HCT116 (cell line): Measurements from ENCODE around the gene SH3BP4. TPM values are rescaled to one million over a fixed set of nuclear protein-coding genes. Genes with fewer than 3 reads are reported as not detected.

Experiments used
- ATAC-seq: fragments of 200-7000 bp; cut with Tn5 transposase; 2 replicates; pipeline ENCODE4 v1.9.1; 2020; ENCODE audit warnings: mild to moderate bottlenecking, moderate library complexity
- BruUV-seq: library from RNA; stranded (reverse); fragments of 400-500 nt; replicated peaks from 2 replicates; lab custom pipeline; 2021; lab: Mats Ljungman, UMichigan
- CTCF ChIA-PET: fragments of 300-600 bp; sonication (Branson Sonifier 250); formaldehyde crosslinking; loops from one replicate; lab custom pipeline; 2021; ENCODE audit warnings: antibody characterized with exemption; lab: Charles Lee
- POLR2A ChIA-PET: fragments of 300-600, 350-600 bp; sonication (Branson Sonifier 250); formaldehyde crosslinking; loops from one replicate; lab custom pipeline; 2021; ENCODE audit warnings: antibody characterized with exemption; lab: Charles Lee
- RAD21 ChIA-PET, 2 experiments: fragments of 300-600 bp; sonication (Branson Sonifier 250); formaldehyde crosslinking; loops; one replicate each; lab custom pipeline; 2023; ENCODE audit warnings: low total read pairs in 2 of 2; ENCODE audit not compliant: uncharacterized antibody in 2 of 2, unreplicated experiment in 2 of 2, low non-redundant PET in 1 of 2; lab: Charles Lee
- DNase-seq: peaks from one replicate; pipeline ENCODE4 v3.0.0-alpha.2; 2010; ENCODE audit warnings: low read depth, low spot score
- H2AFZ ChIP-seq: fragments of 200-600 bp; shearing (Covaris generic), sonication (generic); 2 replicates; pipeline ENCODE4 v1.6.1; 2017; ENCODE audit warnings: low read depth, mixed run types, mixed read lengths, antibody characterized with exemption, low read length; ENCODE audit not compliant: poor library complexity, severe bottlenecking
- H3K27ac ChIP-seq: 2 replicates; pipeline ENCODE4 v1.5.1; 2012; ENCODE audit warnings: low read depth, low read length
- H3K27me3 ChIP-seq: fragments of 200-600 bp; sonication (generic); 2 replicates; pipeline ENCODE4 v1.6.1; 2016; ENCODE audit warnings: mixed run types, low read length, mixed read lengths; ENCODE audit not compliant: insufficient read depth
- H3K36me3 ChIP-seq, 2 experiments: fragments of 200-500 bp in 1 of 2; fragments of 200-600 bp in 1 of 2; sonication (Bioruptor generic) in 1 of 2; sonication (generic) in 1 of 2; 2 replicates each; pipeline versions ENCODE4 v1.5.1 to v1.6.1; 2014 to 2016; ENCODE audit warnings: low read length in 2 of 2, inconsistent platforms in 1 of 2, mixed read lengths in 1 of 2, mixed run types in 1 of 2; ENCODE audit not compliant: insufficient read depth in 2 of 2, control insufficient read depth in 1 of 2
- H3K4me1 ChIP-seq, 2 experiments: fragments of 200-600 bp in 1 of 2; sonication (generic) in 1 of 2; 2 replicates each; pipeline versions ENCODE4 v1.5.1 to v1.6.1; 2012 to 2017; ENCODE audit warnings: low read length in 2 of 2, inconsistent platforms in 1 of 2, mild to moderate bottlenecking in 1 of 2, mixed read lengths in 1 of 2, mixed run types in 1 of 2, moderate library complexity in 1 of 2; ENCODE audit not compliant: insufficient read depth in 2 of 2, control insufficient read depth in 1 of 2
- H3K4me2 ChIP-seq: fragments of 200-600 bp; sonication (generic); 2 replicates; pipeline ENCODE4 v1.6.1; 2017; ENCODE audit warnings: mixed run types, low read length, mixed read lengths
- H3K4me3 ChIP-seq, 2 experiments: fragments of 200-600 bp in 1 of 2; sonication (generic) in 1 of 2; replicated peaks in 1 of 2; 2 replicates each; pipeline ENCODE4 v1.5.1; 2011 to 2016; ENCODE audit warnings: low read length in 2 of 2, control low read depth in 1 of 2, low read depth in 1 of 2, mild to moderate bottlenecking in 1 of 2, mixed read lengths in 1 of 2, mixed run types in 1 of 2
- H3K79me2 ChIP-seq: fragments of 200-600 bp; sonication (generic); 2 replicates; pipeline ENCODE4 v1.6.1; 2017; ENCODE audit warnings: mild to moderate bottlenecking, mixed run types, low read length, moderate library complexity, mixed read lengths; ENCODE audit not compliant: insufficient read depth
- H3K9ac ChIP-seq: fragments of 200-600 bp; sonication (generic); 2 replicates; pipeline ENCODE4 v1.6.1; 2016; ENCODE audit warnings: low read length, mixed read lengths
- H3K9me2 ChIP-seq: fragments of 200-600 bp; sonication (generic), shearing (Covaris generic); 2 replicates; pipeline ENCODE4 v1.6.1; 2017; ENCODE audit warnings: mixed run types, mild to moderate bottlenecking, moderate library complexity; ENCODE audit not compliant: insufficient read depth
- H3K9me3 ChIP-seq, 2 experiments: fragments of 200-500 bp in 1 of 2; fragments of 200-600 bp in 1 of 2; sonication (Bioruptor generic) in 1 of 2; sonication (generic) in 1 of 2; 2 replicates each; pipeline ENCODE4 v1.6.1; 2014 to 2017; ENCODE audit warnings: low read length in 2 of 2, mixed read lengths in 2 of 2, inconsistent platforms in 1 of 2, low read depth in 1 of 2, mild to moderate bottlenecking in 1 of 2, mixed run types in 1 of 2, moderate library complexity in 1 of 2; ENCODE audit not compliant: control insufficient read depth in 1 of 2, insufficient read depth in 1 of 2
- H4K20me1 ChIP-seq: fragments of 200-600 bp; sonication (generic), shearing (Covaris generic); 2 replicates; pipeline ENCODE4 v1.6.1; 2017; ENCODE audit warnings: mixed run types, mild to moderate bottlenecking, moderate library complexity; ENCODE audit not compliant: insufficient read depth
- CEBPB ChIP-seq: IDR thresholded peaks from 2 replicates; pipeline ENCODE4 v1.6.1; 2012; ENCODE audit warnings: low read depth
- FOSL1 ChIP-seq: IDR thresholded peaks from 2 replicates; pipeline ENCODE4 v1.6.1; 2012; ENCODE audit warnings: low read depth
- POLR2A ChIP-seq: IDR thresholded peaks from 2 replicates; pipeline ENCODE4 v1.7.0; 2011; ENCODE audit warnings: borderline replicate concordance; ENCODE audit not compliant: insufficient read depth, insufficient read length; ENCODE audit errors: extremely low read depth
- POLR2AphosphoS5 ChIP-seq: IDR thresholded peaks from 2 replicates; pipeline ENCODE4 v1.6.1; 2011; ENCODE audit warnings: mild to moderate bottlenecking, low read depth, low read length, moderate library complexity
- RAD21 ChIP-seq: IDR thresholded peaks from 2 replicates; pipeline ENCODE4 v1.6.1; 2012; ENCODE audit warnings: low read depth, mild to moderate bottlenecking
- SP1 ChIP-seq: IDR thresholded peaks from 2 replicates; pipeline ENCODE4 v1.6.1; 2012; ENCODE audit warnings: low read depth
- TCF7L2 ChIP-seq: IDR thresholded peaks from 2 replicates; pipeline ENCODE4 v1.7.0; 2011; ENCODE audit warnings: borderline replicate concordance, inconsistent platforms; ENCODE audit not compliant: insufficient read depth, insufficient read length; ENCODE audit errors: extremely low read depth
- ZFX ChIP-seq: fragments of 450-650 bp; IDR thresholded peaks from 2 replicates; pipeline ENCODE4 v1.6.1; 2017
- intact Hi-C: fragments of 100-400 bp; cut with micrococcal nuclease; formaldehyde crosslinking; loops from 2 replicates; pipeline ENCODE4 v1.10.0; 2022
- total RNA-seq: library from RNA; stranded (reverse); gene quantifications from one replicate; pipeline ENCODE4 v1.2.1, GENCODE V29; 2021; ENCODE audit not compliant: unreplicated experiment
- TF ChIP-seq, protein P1 (sequence below), 3 experiments: fragments of 200-600 bp in 1 of 3; sonication (generic) in 1 of 3; IDR thresholded peaks in 2 of 3; conservative IDR thresholded peaks in 1 of 3; 2 replicates each; pipeline ENCODE4 v1.5.1; 2012 to 2017; ENCODE audit warnings: low read depth in 2 of 3, low read length in 2 of 3, antibody characterized with exemption in 1 of 3, borderline replicate concordance in 1 of 3, control low read depth in 1 of 3, mild to moderate bottlenecking in 1 of 3, mixed read lengths in 1 of 3, mixed run types in 1 of 3, moderate library complexity in 1 of 3; ENCODE audit not compliant: insufficient read depth in 1 of 3
- TF ChIP-seq, protein P2 (sequence below): IDR thresholded peaks from 2 replicates; pipeline ENCODE4 v1.6.1; 2012; ENCODE audit warnings: low read depth

The SH3BP4 gene
- total RNA-seq, 1 experiment from 2014 or later: 32.9 TPM

DNA sequence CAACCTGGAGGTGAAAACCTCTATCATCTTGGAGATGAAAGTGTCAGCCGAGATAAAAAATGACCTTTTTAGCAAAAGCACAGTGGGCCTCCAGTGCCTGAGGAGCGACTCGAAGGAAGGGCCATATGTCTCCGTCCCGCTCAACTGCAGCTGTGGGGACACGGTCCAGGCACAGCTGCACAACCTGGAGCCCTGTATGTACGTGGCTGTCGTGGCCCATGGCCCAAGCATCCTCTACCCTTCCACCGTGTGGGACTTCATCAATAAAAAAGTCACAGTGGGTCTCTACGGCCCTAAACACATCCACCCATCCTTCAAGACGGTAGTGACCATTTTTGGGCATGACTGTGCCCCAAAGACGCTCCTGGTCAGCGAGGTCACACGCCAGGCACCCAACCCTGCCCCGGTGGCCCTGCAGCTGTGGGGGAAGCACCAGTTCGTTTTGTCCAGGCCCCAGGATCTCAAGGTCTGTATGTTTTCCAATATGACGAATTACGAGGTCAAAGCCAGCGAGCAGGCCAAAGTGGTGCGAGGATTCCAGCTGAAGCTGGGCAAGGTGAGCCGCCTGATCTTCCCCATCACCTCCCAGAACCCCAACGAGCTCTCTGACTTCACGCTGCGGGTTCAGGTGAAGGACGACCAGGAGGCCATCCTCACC, 90.2 kb downstream of the SH3BP4 start:
- ATAC-seq: no peak
- no peak for TF ChIP-seq TCF7L2
- TF ChIP-seq, protein P1, sequence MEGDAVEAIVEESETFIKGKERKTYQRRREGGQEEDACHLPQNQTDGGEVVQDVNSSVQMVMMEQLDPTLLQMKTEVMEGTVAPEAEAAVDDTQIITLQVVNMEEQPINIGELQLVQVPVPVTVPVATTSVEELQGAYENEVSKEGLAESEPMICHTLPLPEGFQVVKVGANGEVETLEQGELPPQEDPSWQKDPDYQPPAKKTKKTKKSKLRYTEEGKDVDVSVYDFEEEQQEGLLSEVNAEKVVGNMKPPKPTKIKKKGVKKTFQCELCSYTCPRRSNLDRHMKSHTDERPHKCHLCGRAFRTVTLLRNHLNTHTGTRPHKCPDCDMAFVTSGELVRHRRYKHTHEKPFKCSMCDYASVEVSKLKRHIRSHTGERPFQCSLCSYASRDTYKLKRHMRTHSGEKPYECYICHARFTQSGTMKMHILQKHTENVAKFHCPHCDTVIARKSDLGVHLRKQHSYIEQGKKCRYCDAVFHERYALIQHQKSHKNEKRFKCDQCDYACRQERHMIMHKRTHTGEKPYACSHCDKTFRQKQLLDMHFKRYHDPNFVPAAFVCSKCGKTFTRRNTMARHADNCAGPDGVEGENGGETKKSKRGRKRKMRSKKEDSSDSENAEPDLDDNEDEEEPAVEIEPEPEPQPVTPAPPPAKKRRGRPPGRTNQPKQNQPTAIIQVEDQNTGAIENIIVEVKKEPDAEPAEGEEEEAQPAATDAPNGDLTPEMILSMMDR (IDR thresholded peaks at IDR 0.05 in 2 of 3, conservative IDR thresholded peaks at IDR 0.05 in 1 of 3; ENCODE audit: borderline replicate concordance in 1 of 3, insufficient read depth in 1 of 3, low read depth in 2 of 3, low read length in 2 of 3): no peak
- no peak for TF ChIP-seq POLR2A
- no peak for TF ChIP-seq SP1
- no peak for TF ChIP-seq FOSL1
- no peak for TF ChIP-seq RAD21
- TF ChIP-seq POLR2AphosphoS5: no peak
- no peak for TF ChIP-seq CEBPB
- TF ChIP-seq ZFX: no peak
- TF ChIP-seq, protein P2, sequence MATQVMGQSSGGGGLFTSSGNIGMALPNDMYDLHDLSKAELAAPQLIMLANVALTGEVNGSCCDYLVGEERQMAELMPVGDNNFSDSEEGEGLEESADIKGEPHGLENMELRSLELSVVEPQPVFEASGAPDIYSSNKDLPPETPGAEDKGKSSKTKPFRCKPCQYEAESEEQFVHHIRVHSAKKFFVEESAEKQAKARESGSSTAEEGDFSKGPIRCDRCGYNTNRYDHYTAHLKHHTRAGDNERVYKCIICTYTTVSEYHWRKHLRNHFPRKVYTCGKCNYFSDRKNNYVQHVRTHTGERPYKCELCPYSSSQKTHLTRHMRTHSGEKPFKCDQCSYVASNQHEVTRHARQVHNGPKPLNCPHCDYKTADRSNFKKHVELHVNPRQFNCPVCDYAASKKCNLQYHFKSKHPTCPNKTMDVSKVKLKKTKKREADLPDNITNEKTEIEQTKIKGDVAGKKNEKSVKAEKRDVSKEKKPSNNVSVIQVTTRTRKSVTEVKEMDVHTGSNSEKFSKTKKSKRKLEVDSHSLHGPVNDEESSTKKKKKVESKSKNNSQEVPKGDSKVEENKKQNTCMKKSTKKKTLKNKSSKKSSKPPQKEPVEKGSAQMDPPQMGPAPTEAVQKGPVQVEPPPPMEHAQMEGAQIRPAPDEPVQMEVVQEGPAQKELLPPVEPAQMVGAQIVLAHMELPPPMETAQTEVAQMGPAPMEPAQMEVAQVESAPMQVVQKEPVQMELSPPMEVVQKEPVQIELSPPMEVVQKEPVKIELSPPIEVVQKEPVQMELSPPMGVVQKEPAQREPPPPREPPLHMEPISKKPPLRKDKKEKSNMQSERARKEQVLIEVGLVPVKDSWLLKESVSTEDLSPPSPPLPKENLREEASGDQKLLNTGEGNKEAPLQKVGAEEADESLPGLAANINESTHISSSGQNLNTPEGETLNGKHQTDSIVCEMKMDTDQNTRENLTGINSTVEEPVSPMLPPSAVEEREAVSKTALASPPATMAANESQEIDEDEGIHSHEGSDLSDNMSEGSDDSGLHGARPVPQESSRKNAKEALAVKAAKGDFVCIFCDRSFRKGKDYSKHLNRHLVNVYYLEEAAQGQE: no peak
- Histone ChIP-seq H3K9ac (no peak overlapping the region), H3K27ac (no peak overlapping the region), H3K9me3 (no peaks in the 10 kb centered on the region), H3K4me3 (no peak overlapping the region), H3K9me2 (no peaks in the 10 kb centered on the region), H3K4me1 (peaks cover 2 to 8% of the 10 kb centered on the region in 2 experiments; a peak in 2 of 4 replicates), H2AFZ (no peak overlapping the region), H3K27me3 (no peaks in the 10 kb centered on the region), H4K20me1 (no peaks in the 10 kb centered on the region), H3K4me2 (no peak overlapping the region), H3K79me2 (no peaks in the 10 kb centered on the region; the same call in 1 of the 2 replicates), H3K36me3 (peaks cover 11 to 14% of the 10 kb centered on the region in 2 experiments; a peak in 2 of 4 replicates)
- BruUV-seq: no TSS peak
- DNase-seq: no peak
- ChIA-PET POLR2A (no interaction called here), RAD21 (no interaction called here), CTCF (no interaction called here)
- intact Hi-C loops: no loop called here
